ENCODE measurements around the gene BCL11B. TPM values are rescaled to one million over a fixed set of nuclear protein-coding genes. Genes with fewer than 3 reads are reported as not detected.
A peak's percentile ranks its signal among the peaks of the same experiment; 100 is the strongest.

The BCL11B gene
- total RNA-seq, 2 experiments from 2014 or later: 62.1 to 66.2 TPM

- Mint-ChIP-seq H3K9me3 (ENCODE audit: low read depth) (no peaks in the 10 kb centered on the region), H3K27ac (peak overlapping the region; percentile 93), H3K4me1 (peaks cover 80% of the 10 kb centered on the region), H3K36me3 (ENCODE audit: low read depth) (peaks cover 61% of the 10 kb centered on the region), H3K4me3 (peak overlapping the region; percentile 67), H3K27me3 (no peaks in the 10 kb centered on the region)
- ATAC-seq: no peak
- POLR2A ChIA-PET: interaction anchor here (0.8 to 0.9 kb wide), 2 partner anchors 14 to 24 kb away, joined by 4 to 9 read pairs; no protein-coding TSS in a partner anchor
- DNase-seq: no peak
- CTCF ChIA-PET: interaction anchor here (0.9 to 1.6 kb wide), 8 partner anchors 9 to 62 kb away, joined by 3 to 9 read pairs (median 4); no protein-coding TSS in a partner anchor
- intact Hi-C loops (cut with DNase I, micrococcal nuclease): loop anchor here in 1 of 2 experiments (2.0 to 5.0 kb wide), 2 partner anchors 16 to 58 kb away; no protein-coding TSS in a partner anchor
Observed at GRCh38 chr14:99244941-99245563, 26.9 kb downstream of the BCL11B start.

GRCh38 chr14:99244367-99244901 lies 27.6 kb downstream of the BCL11B start:
- Mint-ChIP-seq H3K4me1 (peaks cover 80% of the 10 kb centered on the region), H3K27me3 (no peaks in the 10 kb centered on the region), H3K4me3 (peak overlapping the region; percentile 67), H3K27ac (peak overlapping the region; percentile 93), H3K9me3 (ENCODE audit: low read depth) (no peaks in the 10 kb centered on the region), H3K36me3 (ENCODE audit: low read depth) (peaks cover 64% of the 10 kb centered on the region)
- peak; percentile 51 for DNase-seq
- ATAC-seq: no peak
- intact Hi-C loops (cut with DNase I, micrococcal nuclease): loop anchor here in 1 of 2 experiments (2.0 to 5.0 kb wide), 2 partner anchors 16 to 57 kb away; no protein-coding TSS in a partner anchor
- POLR2A ChIA-PET: interaction anchor here (0.8 to 0.9 kb wide), 2 partner anchors 14 to 25 kb away, joined by 4 to 9 read pairs; no protein-coding TSS in a partner anchor
- CTCF ChIA-PET: interaction anchor here (0.7 to 1.6 kb wide), 10 partner anchors 8 to 1002 kb away, joined by 3 to 9 read pairs (median 4); no protein-coding TSS in a partner anchor

- ChIA-PET CTCF (interaction anchor here (0.6 to 2.9 kb wide), 7 partner anchors 8 to 53 kb away, joined by 3 to 7 read pairs (median 4); no protein-coding TSS in a partner anchor), POLR2A (interaction anchor here (0.5 to 1.7 kb wide), 6 partner anchors 13 to 1266 kb away, joined by 3 to 5 read pairs (median 4); no protein-coding TSS in a partner anchor)
- no peaks in the 10 kb centered on the region for H3K9me3 Mint-ChIP-seq (ENCODE audit: low read depth)
- H3K27ac Mint-ChIP-seq: peak overlapping the region; percentile 93
- ATAC-seq (peak; percentile 20), DNase-seq (no peak)
- peaks cover 66% of the 10 kb centered on the region for H3K36me3 Mint-ChIP-seq (ENCODE audit: low read depth)
- peak overlapping the region; percentile 67 for H3K4me3 Mint-ChIP-seq
- intact Hi-C loops (cut with DNase I, micrococcal nuclease): loop anchor here in 1 of 2 experiments (1.0 to 5.0 kb wide), 2 partner anchors 8 to 56 kb away; no protein-coding TSS in a partner anchor
- no peaks in the 10 kb centered on the region for H3K27me3 Mint-ChIP-seq
- H3K4me1 Mint-ChIP-seq: peaks cover 80% of the 10 kb centered on the region
Observed at GRCh38 chr14:99242816-99243721, 28.9 kb downstream of the BCL11B start.

- H3K36me3 Mint-ChIP-seq (ENCODE audit: low read depth): peaks cover 69% of the 10 kb centered on the region
- ChIA-PET POLR2A (interaction anchor here (0.5 to 1.9 kb wide), 9 partner anchors 9 to 1265 kb away, joined by 3 to 5 read pairs (median 3); no protein-coding TSS in a partner anchor), CTCF (interaction anchor here (0.6 to 2.9 kb wide), 14 partner anchors 9 to 1064 kb away, joined by 3 to 7 read pairs (median 4); no protein-coding TSS in a partner anchor)
- peaks cover 80% of the 10 kb centered on the region for H3K4me1 Mint-ChIP-seq
- ATAC-seq (no peak), DNase-seq (no peak)
- peak overlapping the region; percentile 93 for H3K27ac Mint-ChIP-seq
- intact Hi-C loops (cut with DNase I, micrococcal nuclease): loop anchor here in 1 of 2 experiments (5.0 kb wide), 1 partner anchor 55 kb away; no protein-coding TSS in a partner anchor
- no peaks in the 10 kb centered on the region for H3K9me3 Mint-ChIP-seq (ENCODE audit: low read depth)
- H3K27me3 Mint-ChIP-seq: no peaks in the 10 kb centered on the region
- H3K4me3 Mint-ChIP-seq: peak overlapping the region; percentile 67
Observed at GRCh38 chr14:99242238-99242637, 29.8 kb downstream of the BCL11B start.

GRCh38 chr14:99241325-99242010 lies 30.5 kb downstream of the BCL11B start:
- H3K36me3 Mint-ChIP-seq (ENCODE audit: low read depth): peaks cover 65% of the 10 kb centered on the region
- intact Hi-C loops (cut with DNase I, micrococcal nuclease): loop anchor here (1.0 to 5.0 kb wide), 3 partner anchors 25 to 54 kb away; no protein-coding TSS in a partner anchor

GRCh38 chr14:99240627-99241324 lies 31.2 kb downstream of the BCL11B start:
- Mint-ChIP-seq H3K27me3 (no peaks in the 10 kb centered on the region), H3K4me1 (peaks cover 87% of the 10 kb centered on the region), H3K27ac (peak overlapping the region; percentile 93), H3K4me3 (peak overlapping the region; percentile 67), H3K9me3 (ENCODE audit: low read depth) (no peaks in the 10 kb centered on the region), H3K36me3 (ENCODE audit: low read depth) (peaks cover 70% of the 10 kb centered on the region)
- no peak for ATAC-seq
- DNase-seq: no peak
- CTCF ChIA-PET: interaction anchor here (0.7 to 2.9 kb wide), 15 partner anchors 8 to 1050 kb away, joined by 3 to 9 read pairs (median 4); no protein-coding TSS in a partner anchor
- intact Hi-C loops (cut with DNase I, micrococcal nuclease): loop anchor here (1.0 to 5.0 kb wide), 3 partner anchors 26 to 53 kb away; no protein-coding TSS in a partner anchor
- POLR2A ChIA-PET: interaction anchor here (0.7 to 2.0 kb wide), 8 partner anchors 8 to 1416 kb away, joined by 3 to 8 read pairs (median 4); no protein-coding TSS in a partner anchor

More at GRCh38 chr14:99241325-99242010, 30.5 kb downstream of the BCL11B start:
- H3K27ac Mint-ChIP-seq: peak overlapping the region; percentile 93
- no peaks in the 10 kb centered on the region for H3K27me3 Mint-ChIP-seq
- H3K9me3 Mint-ChIP-seq (ENCODE audit: low read depth): no peaks in the 10 kb centered on the region
- peak overlapping the region; percentile 67 for H3K4me3 Mint-ChIP-seq
- POLR2A ChIA-PET: interaction anchor here (0.7 to 2.0 kb wide), 13 partner anchors 8 to 1264 kb away, joined by 3 to 8 read pairs (median 4); no protein-coding TSS in a partner anchor
- CTCF ChIA-PET: interaction anchor here (0.6 to 2.9 kb wide), 16 partner anchors 9 to 1063 kb away, joined by 3 to 9 read pairs (median 4); no protein-coding TSS in a partner anchor
- peaks cover 80% of the 10 kb centered on the region for H3K4me1 Mint-ChIP-seq
- DNase-seq (peak; percentile 74), ATAC-seq (peak; percentile 30)

GRCh38 chr14:99239661-99240092 lies 32.3 kb downstream of the BCL11B start:
- no peak for DNase-seq
- ATAC-seq: no peak
- Mint-ChIP-seq H3K36me3 (ENCODE audit: low read depth) (peaks cover 67% of the 10 kb centered on the region), H3K4me1 (peaks cover 91% of the 10 kb centered on the region), H3K9me3 (ENCODE audit: low read depth) (no peaks in the 10 kb centered on the region), H3K27ac (peak overlapping the region; percentile 93), H3K4me3 (peak overlapping the region; percentile 67), H3K27me3 (no peaks in the 10 kb centered on the region)
- ChIA-PET CTCF (interaction anchor here (1.0 kb wide), 1 partner anchor 37 kb away, joined by 3 read pairs; no protein-coding TSS in a partner anchor), POLR2A (interaction anchor here (0.7 to 2.0 kb wide), 2 partner anchors 10 to 1414 kb away, joined by 4 to 7 read pairs; no protein-coding TSS in a partner anchor)
- intact Hi-C loops (cut with DNase I, micrococcal nuclease): loop anchor here (2.0 to 10.0 kb wide), 4 partner anchors 27 to 1265 kb away; partner anchors contain the start of gene EVL (in 1 of the 2)

- Mint-ChIP-seq H3K27me3 (no peaks in the 10 kb centered on the region), H3K27ac (peak overlapping the region; percentile 93), H3K36me3 (ENCODE audit: low read depth) (peaks cover 59% of the 10 kb centered on the region), H3K9me3 (ENCODE audit: low read depth) (no peaks in the 10 kb centered on the region), H3K4me1 (peaks cover 94% of the 10 kb centered on the region), H3K4me3 (peak overlapping the region; percentile 67)
- DNase-seq: no peak
- CTCF ChIA-PET: interaction anchor here (0.7 to 2.9 kb wide), 7 partner anchors 11 to 306 kb away, joined by 3 to 19 read pairs (median 5); partner anchors contain the start of gene BCL11B
- POLR2A ChIA-PET: interaction anchor here (0.6 kb wide), 1 partner anchor 10 kb away, joined by 3 read pairs; no protein-coding TSS in a partner anchor
- no peak for ATAC-seq
- intact Hi-C loops (cut with DNase I, micrococcal nuclease): loop anchor here in 1 of 2 experiments (10.0 kb wide), 2 partner anchors 827 to 1263 kb away; partner anchors contain the start of gene EVL
Observed at GRCh38 chr14:99238216-99238615, 33.8 kb downstream of the BCL11B start.

GRCh38 chr14:99237288-99237687 lies 34.7 kb downstream of the BCL11B start:
- peak overlapping the region; percentile 93 for H3K27ac Mint-ChIP-seq
- intact Hi-C loops (cut with DNase I, micrococcal nuclease): loop anchor here in 1 of 2 experiments (10.0 kb wide), 2 partner anchors 828 to 1262 kb away; partner anchors contain the start of gene EVL
- POLR2A ChIA-PET: interaction anchor here (0.6 to 1.6 kb wide), 7 partner anchors 9 to 46 kb away, joined by 3 to 4 read pairs (median 4); no protein-coding TSS in a partner anchor
- CTCF ChIA-PET: interaction anchor here (0.6 to 2.9 kb wide), 17 partner anchors 8 to 305 kb away, joined by 3 to 19 read pairs (median 5); partner anchors contain the start of gene BCL11B
- no peaks in the 10 kb centered on the region for H3K9me3 Mint-ChIP-seq (ENCODE audit: low read depth)
- H3K27me3 Mint-ChIP-seq: no peaks in the 10 kb centered on the region
- peaks cover 94% of the 10 kb centered on the region for H3K4me1 Mint-ChIP-seq
- H3K36me3 Mint-ChIP-seq (ENCODE audit: low read depth): peaks cover 61% of the 10 kb centered on the region
- ATAC-seq (peak; percentile 7), DNase-seq (no peak)
- H3K4me3 Mint-ChIP-seq: peak overlapping the region; percentile 67

All from activated CD4-positive, alpha-beta T cell treated with anti-CD3 and anti-CD28 coated beads for 36 hours (primary cell).